Liver (tissue), 9 donors: Measurements from ENCODE around the gene KIRREL3. TPM values are rescaled to one million over a fixed set of nuclear protein-coding genes. Genes with fewer than 3 reads are reported as not detected.

Source experiments
- DNase-seq: peaks from one replicate; pipeline ENCODE4 v3.0.0-alpha.2; 2017; ENCODE audit warnings: low spot score
- H3K27ac ChIP-seq, 2 donors: one replicate each; pipeline ENCODE4 v1.7.0; 2013; ENCODE audit warnings: inconsistent platforms in 2 of 2, low read length in 2 of 2, control low read depth in 1 of 2, low read depth in 1 of 2, mild to moderate bottlenecking in 1 of 2
- H3K27me3 ChIP-seq, 4 donors: one replicate each; pipeline versions ENCODE4 v1.6.1 to v1.7.0; 2013; ENCODE audit warnings: low read length in 3 of 4, inconsistent platforms in 1 of 4, mild to moderate bottlenecking in 1 of 4, moderate library complexity in 1 of 4; ENCODE audit not compliant: control insufficient read depth in 4 of 4, insufficient read depth in 4 of 4
- H3K36me3 ChIP-seq, 4 donors: one replicate each; pipeline versions ENCODE4 v1.6.1 to v1.7.0; 2013; ENCODE audit warnings: low read length in 3 of 4, mild to moderate bottlenecking in 3 of 4, low read depth in 1 of 4, moderate library complexity in 1 of 4; ENCODE audit not compliant: control insufficient read depth in 4 of 4, insufficient read depth in 3 of 4
- H3K4me1 ChIP-seq, 4 donors: one replicate each; pipeline versions ENCODE4 v1.6.1 to v1.7.0; 2013; ENCODE audit warnings: low read length in 3 of 4, mild to moderate bottlenecking in 3 of 4, moderate library complexity in 1 of 4; ENCODE audit not compliant: control insufficient read depth in 4 of 4, insufficient read depth in 4 of 4
- H3K4me3 ChIP-seq, 3 donors: one replicate each; pipeline versions ENCODE4 v1.6.1 to v1.7.0; 2013; ENCODE audit warnings: low read length in 3 of 3, control low read depth in 1 of 3, low read depth in 1 of 3, mild to moderate bottlenecking in 1 of 3
- H3K9ac ChIP-seq, 2 donors: one replicate each; pipeline ENCODE4 v1.7.0; 2013; ENCODE audit warnings: low read length in 2 of 2, mild to moderate bottlenecking in 2 of 2, moderate library complexity in 2 of 2, control low read depth in 1 of 2, low read depth in 1 of 2
- H3K9me3 ChIP-seq, 4 donors: one replicate each; pipeline versions ENCODE4 v1.6.1 to v1.7.0; 2013; ENCODE audit warnings: low read length in 3 of 4; ENCODE audit not compliant: control insufficient read depth in 4 of 4
- EGR1 ChIP-seq, 2 donors: IDR thresholded peaks; 2 replicates each; pipeline ENCODE4 v1.6.1; 2016 to 2018; ENCODE audit warnings: antibody characterized with exemption in 2 of 2, low read depth in 2 of 2
- GABPA ChIP-seq, 2 donors: IDR thresholded peaks in 1 of 2; conservative IDR thresholded peaks in 1 of 2; 2 replicates each; pipeline ENCODE4 v1.6.1; 2016; ENCODE audit warnings: antibody characterized with exemption in 2 of 2, mild to moderate bottlenecking in 1 of 2, moderate library complexity in 1 of 2
- HNF4A ChIP-seq, 2 donors: conservative IDR thresholded peaks; 2 replicates each; pipeline ENCODE4 v1.6.1; 2016; ENCODE audit warnings: antibody characterized with exemption in 2 of 2, mild to moderate bottlenecking in 2 of 2
- RAD21 ChIP-seq, 2 donors: IDR thresholded peaks; 2 replicates each; pipeline ENCODE4 v1.6.1; 2016; ENCODE audit warnings: antibody characterized with exemption in 2 of 2, mild to moderate bottlenecking in 2 of 2
- WGBS: extraction: QIAGEN DNeasy Blood & Tissue Kit; methylation state at CpG from one replicate; pipeline ENCODE4 v1.1.7; 2013; 5-methylcytosine and 5-hydroxymethylcytosine counted together
- polyA plus RNA-seq, 2 donors: library from polyadenylated mRNA; stranded (reverse) in 1 of 2; unstranded in 1 of 2; fragments of 200-250 nt in 1 of 2; fragments of >200 nt in 1 of 2; fragmentation: Nextera tagmentation in 1 of 2; extraction: Ambion mirVana in 1 of 2; gene quantifications; one replicate each; pipeline versions ENCODE4 v1.2.1 to v1.2.3, GENCODE V29; 2013 to 2015
- total RNA-seq, 2 donors: library from RNA; depleted of rRNA; stranded (reverse); fragments of >200 nt; gene quantifications; one replicate each; pipeline ENCODE4 v1.2.3, GENCODE V29; 2014
- TF ChIP-seq, protein P1 (sequence below): fragments of 150-350 bp; IDR thresholded peaks from 2 replicates; pipeline ENCODE4 v1.5.1; 2017; ENCODE audit warnings: improper control_type of control experiment, low read depth, low read length; ENCODE audit not compliant: missing input control
- TF ChIP-seq, protein P2 (sequence below): IDR thresholded peaks from 2 replicates; pipeline ENCODE4 v1.6.1; 2016; ENCODE audit warnings: antibody characterized with exemption, mild to moderate bottlenecking
- TF ChIP-seq, protein P3 (sequence below): IDR thresholded peaks from 2 replicates; pipeline ENCODE4 v1.6.1; 2016; ENCODE audit warnings: antibody characterized with exemption
- donor health status: healthy.
- donor health status: healthy.
- donor health status: healthy.
- donor health status: healthy.
- donor health status: healthy.

The KIRREL3 gene
- total and polyA plus RNA-seq, 4 donors, result 0.03 to 0.29 (median 0.08) TPM; not detected in 1

DNA sequence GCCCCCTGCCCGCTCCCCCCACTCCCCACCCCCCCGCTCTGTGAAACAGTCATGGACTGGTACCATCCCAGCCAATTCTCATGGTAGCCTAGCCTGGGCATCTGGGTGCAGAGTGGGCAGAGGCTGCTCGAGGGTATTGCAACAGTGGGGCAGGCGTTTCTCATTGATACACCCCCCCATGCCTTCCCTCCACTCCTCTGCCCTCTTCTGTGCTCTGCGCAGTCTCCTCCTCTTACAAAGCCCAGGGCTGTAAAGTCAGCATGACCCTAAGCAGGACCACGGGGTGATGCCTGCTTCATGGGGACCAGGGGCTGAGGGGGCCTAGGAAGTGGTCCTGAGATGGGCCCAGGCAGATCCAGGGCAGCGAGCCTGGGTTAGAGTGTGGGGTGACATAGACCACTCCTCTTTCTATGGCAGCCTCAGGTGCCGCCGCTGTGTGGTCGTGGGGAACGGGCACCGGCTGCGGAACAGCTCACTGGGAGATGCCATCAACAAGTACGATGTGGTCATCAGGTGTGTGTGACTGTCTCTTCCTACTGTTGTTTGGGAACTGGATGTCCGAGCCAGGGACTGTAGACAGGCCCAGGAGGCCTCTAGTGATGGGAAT lies 592.8 kb downstream of the KIRREL3 start:
- Histone ChIP-seq H3K27me3 (no peaks in the 10 kb centered on the region), H3K4me1 (no peaks in the 10 kb centered on the region), H3K9ac (no peak overlapping the region), H3K36me3 (peaks cover 0 to 40% (median 12%) of the 10 kb centered on the region in 4 donors), H3K27ac (no peak overlapping the region), H3K9me3 (no peaks in the 10 kb centered on the region), H3K4me3 (no peak overlapping the region)
- 96% methylated on average over 15 of the region's 15 CpGs for WGBS
- DNase-seq, result no peak
- TF ChIP-seq, protein P1, sequence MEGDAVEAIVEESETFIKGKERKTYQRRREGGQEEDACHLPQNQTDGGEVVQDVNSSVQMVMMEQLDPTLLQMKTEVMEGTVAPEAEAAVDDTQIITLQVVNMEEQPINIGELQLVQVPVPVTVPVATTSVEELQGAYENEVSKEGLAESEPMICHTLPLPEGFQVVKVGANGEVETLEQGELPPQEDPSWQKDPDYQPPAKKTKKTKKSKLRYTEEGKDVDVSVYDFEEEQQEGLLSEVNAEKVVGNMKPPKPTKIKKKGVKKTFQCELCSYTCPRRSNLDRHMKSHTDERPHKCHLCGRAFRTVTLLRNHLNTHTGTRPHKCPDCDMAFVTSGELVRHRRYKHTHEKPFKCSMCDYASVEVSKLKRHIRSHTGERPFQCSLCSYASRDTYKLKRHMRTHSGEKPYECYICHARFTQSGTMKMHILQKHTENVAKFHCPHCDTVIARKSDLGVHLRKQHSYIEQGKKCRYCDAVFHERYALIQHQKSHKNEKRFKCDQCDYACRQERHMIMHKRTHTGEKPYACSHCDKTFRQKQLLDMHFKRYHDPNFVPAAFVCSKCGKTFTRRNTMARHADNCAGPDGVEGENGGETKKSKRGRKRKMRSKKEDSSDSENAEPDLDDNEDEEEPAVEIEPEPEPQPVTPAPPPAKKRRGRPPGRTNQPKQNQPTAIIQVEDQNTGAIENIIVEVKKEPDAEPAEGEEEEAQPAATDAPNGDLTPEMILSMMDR, result no peak
- TF ChIP-seq EGR1 (IDR thresholded peaks at IDR 0.05; ENCODE audit: low read depth in 2 of 2) (no peak), HNF4A (conservative IDR thresholded peaks at IDR 0.05) (no peak), RAD21 (IDR thresholded peaks at IDR 0.05) (no peak)
- TF ChIP-seq, protein P2, sequence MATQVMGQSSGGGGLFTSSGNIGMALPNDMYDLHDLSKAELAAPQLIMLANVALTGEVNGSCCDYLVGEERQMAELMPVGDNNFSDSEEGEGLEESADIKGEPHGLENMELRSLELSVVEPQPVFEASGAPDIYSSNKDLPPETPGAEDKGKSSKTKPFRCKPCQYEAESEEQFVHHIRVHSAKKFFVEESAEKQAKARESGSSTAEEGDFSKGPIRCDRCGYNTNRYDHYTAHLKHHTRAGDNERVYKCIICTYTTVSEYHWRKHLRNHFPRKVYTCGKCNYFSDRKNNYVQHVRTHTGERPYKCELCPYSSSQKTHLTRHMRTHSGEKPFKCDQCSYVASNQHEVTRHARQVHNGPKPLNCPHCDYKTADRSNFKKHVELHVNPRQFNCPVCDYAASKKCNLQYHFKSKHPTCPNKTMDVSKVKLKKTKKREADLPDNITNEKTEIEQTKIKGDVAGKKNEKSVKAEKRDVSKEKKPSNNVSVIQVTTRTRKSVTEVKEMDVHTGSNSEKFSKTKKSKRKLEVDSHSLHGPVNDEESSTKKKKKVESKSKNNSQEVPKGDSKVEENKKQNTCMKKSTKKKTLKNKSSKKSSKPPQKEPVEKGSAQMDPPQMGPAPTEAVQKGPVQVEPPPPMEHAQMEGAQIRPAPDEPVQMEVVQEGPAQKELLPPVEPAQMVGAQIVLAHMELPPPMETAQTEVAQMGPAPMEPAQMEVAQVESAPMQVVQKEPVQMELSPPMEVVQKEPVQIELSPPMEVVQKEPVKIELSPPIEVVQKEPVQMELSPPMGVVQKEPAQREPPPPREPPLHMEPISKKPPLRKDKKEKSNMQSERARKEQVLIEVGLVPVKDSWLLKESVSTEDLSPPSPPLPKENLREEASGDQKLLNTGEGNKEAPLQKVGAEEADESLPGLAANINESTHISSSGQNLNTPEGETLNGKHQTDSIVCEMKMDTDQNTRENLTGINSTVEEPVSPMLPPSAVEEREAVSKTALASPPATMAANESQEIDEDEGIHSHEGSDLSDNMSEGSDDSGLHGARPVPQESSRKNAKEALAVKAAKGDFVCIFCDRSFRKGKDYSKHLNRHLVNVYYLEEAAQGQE, result no peak

DNA sequence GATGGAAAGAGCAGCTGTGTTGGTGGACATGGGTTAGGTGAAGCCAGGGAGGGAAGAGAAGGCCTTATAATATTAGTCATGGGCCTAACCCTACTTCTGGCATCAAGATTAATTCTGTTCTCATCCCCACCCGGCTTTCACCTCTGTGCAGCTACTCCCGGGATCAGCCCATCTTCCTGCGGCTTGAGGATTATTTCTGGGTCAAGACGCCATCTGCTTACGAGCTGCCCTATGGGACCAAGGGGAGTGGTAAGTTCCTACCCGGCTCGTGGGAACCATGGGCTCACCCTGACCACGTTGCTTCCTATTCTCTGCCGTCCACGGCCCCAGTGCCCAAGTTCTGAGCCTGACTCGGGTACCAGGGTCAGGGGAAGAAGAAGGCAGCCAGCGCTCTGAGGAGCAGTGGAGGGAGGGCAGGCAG lies 593.5 kb downstream of the KIRREL3 start:
- no peak overlapping the region for H3K9ac ChIP-seq
- no peaks in the 10 kb centered on the region for H3K9me3 ChIP-seq
- no peak overlapping the region for H3K27ac ChIP-seq
- no peaks in the 10 kb centered on the region for H3K27me3 ChIP-seq
- DNase-seq, result no peak
- H3K36me3 ChIP-seq, result peaks cover 0 to 37% (median 12%) of the 10 kb centered on the region in 4 donors
- WGBS, result 93% methylated on average over 12 of the region's 12 CpGs
- no peak for TF ChIP-seq HNF4A (conservative IDR thresholded peaks at IDR 0.05)
- TF ChIP-seq, protein P3, sequence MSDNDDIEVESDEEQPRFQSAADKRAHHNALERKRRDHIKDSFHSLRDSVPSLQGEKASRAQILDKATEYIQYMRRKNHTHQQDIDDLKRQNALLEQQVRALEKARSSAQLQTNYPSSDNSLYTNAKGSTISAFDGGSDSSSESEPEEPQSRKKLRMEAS, result no peak
- TF ChIP-seq, protein P2, result no peak
- no peak for TF ChIP-seq GABPA (IDR thresholded peaks at IDR 0.05 in 1 of 2, conservative IDR thresholded peaks at IDR 0.05 in 1 of 2)
- no peaks in the 10 kb centered on the region for H3K4me1 ChIP-seq
- H3K4me3 ChIP-seq, result no peak overlapping the region
